HepG2 (cell line): Measurements from ENCODE around the gene CAMK1G. TPM values are rescaled to one million over a fixed set of nuclear protein-coding genes. Genes with fewer than 3 reads are reported as not detected.

Experiments
- ATAC-seq: fragments of 200-7000 bp; cut with Tn5 transposase; 3 replicates; pipeline ENCODE4 v1.9.1; 2020; ENCODE audit warnings: mild to moderate bottlenecking, moderate library complexity
- BruUV-seq: library from RNA; stranded (reverse); fragments of 400-500 nt; replicated peaks from 2 replicates; lab custom pipeline; 2021; lab: Mats Ljungman, UMichigan
- CTCF ChIA-PET: fragments of 300-600 bp; formaldehyde crosslinking; extraction: SDS; loops from one replicate; lab custom pipeline; 2021; ENCODE audit warnings: low total read pairs, inconsistent platforms, low intra/inter-chr PET ratio; lab: Yijun Ruan, JAX
- POLR2A ChIA-PET: fragments of 350-600 bp; sonication (Branson Sonifier 250); formaldehyde crosslinking; loops from one replicate; lab custom pipeline; 2020; ENCODE audit warnings: antibody characterized with exemption, inconsistent platforms; lab: Yijun Ruan, JAX
- DNase-seq: peaks from one replicate; pipeline ENCODE4 v3.0.0-alpha.2; 2015; ENCODE audit warnings: low spot score
- FAIRE-seq: peaks from 3 replicates; lab custom pipeline; 2011; peaks lifted over from hg19 to GRCh38; lab: Jason Lieb, UNC
- H2AFZ ChIP-seq: one replicate; pipeline ENCODE4 v1.6.1; 2011; ENCODE audit warnings: low read length, inconsistent platforms
- H3K27ac ChIP-seq: fragments of 300-600 bp; 3 replicates; pipeline ENCODE4 v1.8.0; 2011; ENCODE audit warnings: mixed run types, mild to moderate bottlenecking, mixed read lengths, low read length, inconsistent platforms; ENCODE audit not compliant: insufficient read depth; ENCODE audit errors: extremely low read length
- H3K27me3 ChIP-seq, 2 experiments: fragments of 200-600 bp in 1 of 2; 2 replicates in 1 of 2; 3 replicates in 1 of 2; pipeline versions ENCODE4 v1.6.0 to v1.8.0; 2011; ENCODE audit warnings: low read length in 2 of 2, mild to moderate bottlenecking in 2 of 2, moderate library complexity in 2 of 2, inconsistent platforms in 1 of 2; ENCODE audit not compliant: insufficient read depth in 2 of 2, control insufficient read depth in 1 of 2
- H3K36me3 ChIP-seq, 2 experiments: fragments of 200-600 bp in 1 of 2; replicated peaks in 1 of 2; 2 replicates in 1 of 2; 3 replicates in 1 of 2; pipeline versions ENCODE4 v1.5.1 to v1.8.0; 2011; ENCODE audit warnings: low read length in 2 of 2, inconsistent platforms in 1 of 2; ENCODE audit not compliant: insufficient read depth in 2 of 2, control insufficient read depth in 1 of 2
- H3K4me1 ChIP-seq: 2 replicates; pipeline ENCODE4 v1.5.1; 2012; ENCODE audit warnings: low read length, inconsistent platforms; ENCODE audit not compliant: insufficient read depth
- H3K4me2 ChIP-seq: 2 replicates; pipeline ENCODE4 v1.6.0; 2011; ENCODE audit warnings: low read depth, low read length, inconsistent platforms
- H3K4me3 ChIP-seq, 3 experiments: fragments of 200-600 bp in 1 of 3; sonication (generic), shearing (Covaris generic) in 1 of 3; replicated peaks in 1 of 3; 2 replicates each; pipeline ENCODE4 v1.5.1; 2011 to 2016; ENCODE audit warnings: low read length in 3 of 3, inconsistent platforms in 2 of 3, low read depth in 2 of 3, mild to moderate bottlenecking in 2 of 3, control low read depth in 1 of 3, mixed read lengths in 1 of 3; ENCODE audit not compliant: insufficient read depth in 1 of 3
- H3K79me2 ChIP-seq: one replicate; pipeline ENCODE4 v1.6.1; 2011; ENCODE audit warnings: low read length, inconsistent platforms; ENCODE audit not compliant: insufficient read depth
- H3K9ac ChIP-seq: 2 replicates; pipeline ENCODE4 v1.6.0; 2011; ENCODE audit warnings: mild to moderate bottlenecking, low read depth, low read length, inconsistent platforms; ENCODE audit not compliant: insufficient read depth
- H3K9me3 ChIP-seq: 2 replicates; pipeline ENCODE4 v1.5.1; 2012; ENCODE audit warnings: mild to moderate bottlenecking, low read length
- H4K20me1 ChIP-seq: 2 replicates; pipeline ENCODE4 v1.6.0; 2011; ENCODE audit warnings: inconsistent platforms, mild to moderate bottlenecking, low read length, moderate library complexity; ENCODE audit not compliant: insufficient read depth
- CENPBD1 ChIP-seq: sonication (generic); formaldehyde crosslinking; IDR thresholded peaks from 2 replicates; pipeline ENCODE4 v1.8.0; 2022; ENCODE audit warnings: missing genetic modification reagents, low read depth, mild to moderate bottlenecking, borderline replicate concordance
- GATA4 ChIP-seq: sonication (generic); IDR thresholded peaks from 2 replicates; pipeline ENCODE4 v1.6.1; 2016; ENCODE audit warnings: antibody characterized with exemption, low read depth, borderline replicate concordance
- KLF15 ChIP-seq: sonication (generic); formaldehyde crosslinking; IDR thresholded peaks from 2 replicates; pipeline ENCODE4 v1.8.1; 2023; ENCODE audit warnings: borderline replicate concordance, mild to moderate bottlenecking, inconsistent platforms, missing genetic modification reagents, mixed read lengths
- LRRFIP1 ChIP-seq: sonication (generic); formaldehyde crosslinking; conservative IDR thresholded peaks from 2 replicates; pipeline ENCODE4 v1.4.0; 2020; ENCODE audit warnings: missing genetic modification reagents
- SIN3B ChIP-seq: fragments of 150-350 bp; IDR thresholded peaks from 2 replicates; pipeline ENCODE4 v1.6.1; 2014; ENCODE audit warnings: low read length
- SP2 ChIP-seq: sonication (generic); formaldehyde crosslinking; IDR thresholded peaks from 2 replicates; pipeline ENCODE4 v1.5.1; 2020; ENCODE audit warnings: mild to moderate bottlenecking, missing genetic modification reagents
- ZNF3 ChIP-seq: IDR thresholded peaks from 2 replicates; pipeline ENCODE4 v1.7.0; 2017; ENCODE audit warnings: inconsistent platforms
- ZNF619 ChIP-seq: sonication (generic); formaldehyde crosslinking; IDR thresholded peaks from 2 replicates; pipeline ENCODE4 v1.4.0; 2020; ENCODE audit warnings: mild to moderate bottlenecking, missing genetic modification reagents
- WGBS: methylation state at CpG from one replicate; pipeline ENCODE4 v1.1.6; 2017; ENCODE audit warnings: low lambda C conversion rate; 5-methylcytosine and 5-hydroxymethylcytosine counted together
- in situ Hi-C: cut with HindIII; loops from 2 replicates; pipeline ENCODE4 v1.10.0; 2017; ENCODE audit warnings: low pct_unique_long_range_greater_than_20kb; ENCODE audit not compliant: extremely low pct_ligation_motif_present
- intact Hi-C: fragments of 100-400 bp; cut with micrococcal nuclease; formaldehyde crosslinking; loops from one replicate; pipeline ENCODE4 v1.10.0; 2022; ENCODE audit not compliant: unreplicated experiment
- polyA plus RNA-seq, 8 experiments: library from polyadenylated mRNA; depleted of rRNA in 3 of 8; stranded (reverse) in 7 of 8; unstranded in 1 of 8; fragments of >200 nt; fragmentation: Illumina TruSeq in 4 of 8; extraction: Trizol in 4 of 8; gene quantifications; 2 replicates each; pipeline versions ENCODE4 v1.2.1 to v1.2.3, GENCODE V29; 2011 to 2016; ENCODE audit warnings: low read depth in 4 of 8, missing spikeins in 1 of 8, mixed read lengths in 1 of 8; ENCODE audit not compliant: insufficient read depth in 1 of 8
- total RNA-seq, 5 experiments: library from RNA; depleted of rRNA; stranded (reverse); fragments of >200 nt; fragmentation: Illumina TruSeq; extraction: Trizol; gene quantifications; 2 replicates each; pipeline ENCODE4 v1.2.3, GENCODE V29; 2016; ENCODE audit warnings: low read depth in 1 of 5

Gene CAMK1G
- total and polyA plus RNA-seq, 2 of the 13 experiments (the other 11 are each of a cell fraction or from before 2014, with no cell fraction given) = not detected

DNA sequence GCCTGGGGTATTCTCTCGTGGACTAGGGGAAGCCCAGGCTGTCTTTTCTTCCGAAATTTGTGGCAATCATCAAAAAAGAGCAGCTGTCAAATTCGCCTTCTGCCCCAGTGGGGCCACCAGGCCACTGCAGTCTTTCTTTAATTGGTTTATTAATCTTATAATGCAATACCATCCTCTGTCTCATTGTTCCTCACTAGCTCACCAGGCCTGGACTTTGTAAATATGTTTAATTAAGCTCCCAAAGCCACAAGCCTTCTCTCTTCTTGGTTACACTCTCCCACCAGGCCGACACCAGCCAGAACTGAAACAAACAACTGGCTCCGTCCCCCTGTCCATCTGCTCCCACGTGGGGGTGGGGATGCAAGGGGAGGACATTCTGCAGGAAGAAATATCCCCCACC, 22.0 kb upstream of the CAMK1G start:
- FAIRE-seq = no peak
- Histone ChIP-seq H3K9ac (no peak overlapping the region), H3K36me3 (no peaks in the 10 kb centered on the region), H3K27ac (no peak overlapping the region), H3K9me3 (no peaks in the 10 kb centered on the region), H4K20me1 (no peaks in the 10 kb centered on the region), H3K27me3 (no peaks in the 10 kb centered on the region; a peak in 1 of 5 replicates), H3K4me1 (no peaks in the 10 kb centered on the region), H2AFZ (no peak overlapping the region), H3K4me3 (no peak overlapping the region), H3K4me2 (no peak overlapping the region), H3K79me2 (no peaks in the 10 kb centered on the region)
- intact Hi-C loops (no loop called here), in situ Hi-C loops (no loop called here)
- WGBS = 4% methylated on average over 6 of the region's 6 CpGs
- TF ChIP-seq CENPBD1 (CRISPR knock-in tag) = no peak
- TF ChIP-seq KLF15 (CRISPR knock-in tag) = no peak
- TF ChIP-seq LRRFIP1 = no peak
- no peak for TF ChIP-seq GATA4
- TF ChIP-seq SP2 = no peak
- no peak for TF ChIP-seq SIN3B
- TF ChIP-seq ZNF619 (CRISPR knock-in tag) = no peak
- no peak for TF ChIP-seq ZNF3 (CRISPR knock-in tag)
- no TSS peak for BruUV-seq
- POLR2A ChIA-PET = interaction anchor here (0.6 kb wide), 1 partner anchor 297 kb away, joined by 4 read pairs; no protein-coding TSS in a partner anchor
- DNase-seq = no peak
- no peak for ATAC-seq
- CTCF ChIA-PET = no interaction called here
